PFSK-1 (cell line): Measurements from ENCODE around the gene SRPK3.

Source experiments
- FOXP2 ChIP-seq: optimal IDR thresholded peaks from 2 replicates; pipeline ENCODE3; 2011; ENCODE audit warnings: borderline replicate concordance, control low read depth, inconsistent platforms; ENCODE audit not compliant: insufficient read depth; ENCODE audit errors: extremely low read length, extremely low read depth
- POLR2AphosphoS5 ChIP-seq: IDR thresholded peaks from 2 replicates; pipeline ENCODE4 v1.6.1; 2012; ENCODE audit warnings: low read depth, mild to moderate bottlenecking, control low read depth, low read length, moderate library complexity
- SIN3A ChIP-seq: IDR thresholded peaks from 2 replicates; pipeline ENCODE4 v1.6.1; 2012; ENCODE audit warnings: mild to moderate bottlenecking, low read length, moderate library complexity, borderline replicate concordance; ENCODE audit not compliant: insufficient read depth
- TAF1 ChIP-seq: IDR thresholded peaks from 2 replicates; pipeline ENCODE4 v1.6.1; 2012; ENCODE audit warnings: low read length, control low read depth, borderline replicate concordance; ENCODE audit not compliant: insufficient read depth
- TF ChIP-seq, protein P1 (sequence below), 2 experiments: IDR thresholded peaks; 2 replicates each; pipeline versions ENCODE4 v1.6.1 to v1.8.0; 2011 to 2012; ENCODE audit warnings: low read depth in 2 of 2, low read length in 2 of 2, control low read depth in 1 of 2, inconsistent platforms in 1 of 2, mild to moderate bottlenecking in 1 of 2, moderate library complexity in 1 of 2; ENCODE audit not compliant: insufficient read depth in 1 of 2

SRPK3 gene

DNA sequence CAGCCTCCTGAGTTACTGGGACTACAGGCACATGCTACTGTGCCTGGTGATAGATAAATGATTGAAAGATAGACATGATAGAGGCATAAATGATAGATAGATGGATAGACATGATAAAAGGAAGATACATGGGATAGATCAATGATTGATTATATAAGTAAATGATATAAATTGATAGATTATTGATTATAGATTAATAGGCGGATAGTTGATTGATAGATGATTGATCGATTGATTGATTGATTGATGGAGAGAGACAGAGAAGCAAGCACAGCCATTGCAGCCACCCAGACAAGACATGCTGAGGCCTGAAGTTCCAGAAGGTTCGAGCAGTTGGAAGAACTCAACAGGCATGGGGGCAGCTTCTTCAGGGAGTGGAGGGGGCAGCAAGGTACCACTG lies 34.5 kb upstream of the SRPK3 start:
- TF ChIP-seq TAF1 (no peak), SIN3A (no peak), FOXP2 (no peak), POLR2AphosphoS5 (no peak)
- TF ChIP-seq, protein P1, sequence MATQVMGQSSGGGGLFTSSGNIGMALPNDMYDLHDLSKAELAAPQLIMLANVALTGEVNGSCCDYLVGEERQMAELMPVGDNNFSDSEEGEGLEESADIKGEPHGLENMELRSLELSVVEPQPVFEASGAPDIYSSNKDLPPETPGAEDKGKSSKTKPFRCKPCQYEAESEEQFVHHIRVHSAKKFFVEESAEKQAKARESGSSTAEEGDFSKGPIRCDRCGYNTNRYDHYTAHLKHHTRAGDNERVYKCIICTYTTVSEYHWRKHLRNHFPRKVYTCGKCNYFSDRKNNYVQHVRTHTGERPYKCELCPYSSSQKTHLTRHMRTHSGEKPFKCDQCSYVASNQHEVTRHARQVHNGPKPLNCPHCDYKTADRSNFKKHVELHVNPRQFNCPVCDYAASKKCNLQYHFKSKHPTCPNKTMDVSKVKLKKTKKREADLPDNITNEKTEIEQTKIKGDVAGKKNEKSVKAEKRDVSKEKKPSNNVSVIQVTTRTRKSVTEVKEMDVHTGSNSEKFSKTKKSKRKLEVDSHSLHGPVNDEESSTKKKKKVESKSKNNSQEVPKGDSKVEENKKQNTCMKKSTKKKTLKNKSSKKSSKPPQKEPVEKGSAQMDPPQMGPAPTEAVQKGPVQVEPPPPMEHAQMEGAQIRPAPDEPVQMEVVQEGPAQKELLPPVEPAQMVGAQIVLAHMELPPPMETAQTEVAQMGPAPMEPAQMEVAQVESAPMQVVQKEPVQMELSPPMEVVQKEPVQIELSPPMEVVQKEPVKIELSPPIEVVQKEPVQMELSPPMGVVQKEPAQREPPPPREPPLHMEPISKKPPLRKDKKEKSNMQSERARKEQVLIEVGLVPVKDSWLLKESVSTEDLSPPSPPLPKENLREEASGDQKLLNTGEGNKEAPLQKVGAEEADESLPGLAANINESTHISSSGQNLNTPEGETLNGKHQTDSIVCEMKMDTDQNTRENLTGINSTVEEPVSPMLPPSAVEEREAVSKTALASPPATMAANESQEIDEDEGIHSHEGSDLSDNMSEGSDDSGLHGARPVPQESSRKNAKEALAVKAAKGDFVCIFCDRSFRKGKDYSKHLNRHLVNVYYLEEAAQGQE (IDR thresholded peaks at IDR 0.05; ENCODE audit: insufficient read depth in 1 of 2, low read depth in 2 of 2, low read length in 2 of 2) = no peak

DNA sequence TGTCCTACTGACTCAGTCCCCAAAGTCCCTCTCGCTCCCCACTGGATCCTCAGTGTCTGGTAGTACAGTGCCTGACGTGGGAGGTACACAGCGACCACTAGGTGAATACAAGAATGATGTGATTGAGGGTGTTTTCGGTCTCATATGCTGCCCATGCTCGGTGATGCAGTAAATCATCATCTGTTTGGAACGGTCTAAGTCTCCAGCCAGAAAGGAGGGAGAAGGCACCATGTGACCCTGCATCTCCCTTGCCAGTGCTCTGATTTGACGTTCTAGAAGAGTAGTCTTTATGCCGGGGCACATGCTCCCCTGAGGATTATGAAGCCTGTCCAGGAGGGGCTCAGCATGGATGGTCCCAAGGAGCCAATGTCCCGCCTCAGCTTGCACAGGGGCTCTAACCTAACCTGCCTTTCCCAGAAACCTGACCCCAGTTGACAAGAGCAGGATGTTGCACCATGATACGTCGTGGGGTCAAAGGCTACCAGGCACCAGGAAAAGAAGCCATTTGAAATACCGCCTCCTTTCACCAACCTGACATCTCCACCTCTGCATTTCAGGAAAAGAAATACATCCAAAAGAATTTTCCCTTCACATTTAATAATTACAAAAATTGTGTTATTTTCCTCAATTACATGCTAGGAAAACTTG lies 30.6 kb upstream of the SRPK3 start:
- TF ChIP-seq, protein P1 (IDR thresholded peaks at IDR 0.05; ENCODE audit: insufficient read depth in 1 of 2, low read depth in 2 of 2, low read length in 2 of 2) = no peak
- TF ChIP-seq TAF1 (no peak), FOXP2 (no peak), SIN3A (no peak), POLR2AphosphoS5 (no peak)

DNA sequence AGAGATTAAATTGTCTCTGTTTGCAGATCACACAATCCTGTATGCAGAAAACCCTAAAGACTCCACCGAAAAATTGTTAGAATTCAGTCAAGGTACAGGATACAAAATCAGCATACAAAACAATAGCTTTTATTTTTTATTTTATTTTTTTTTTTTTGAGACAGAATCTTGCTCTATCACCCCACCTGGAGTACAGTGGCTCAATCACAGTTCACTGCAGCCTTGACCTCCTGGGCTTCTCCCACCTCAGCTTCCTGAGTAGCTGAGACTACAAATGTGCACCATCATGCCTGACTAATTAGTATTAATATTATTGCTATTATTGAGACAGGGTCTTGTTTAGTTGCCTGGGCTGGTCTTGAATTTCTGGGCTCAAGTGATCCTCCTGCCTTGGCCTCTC lies 25.7 kb upstream of the SRPK3 start:
- TF ChIP-seq, protein P1 (IDR thresholded peaks at IDR 0.05; ENCODE audit: insufficient read depth in 1 of 2, low read depth in 2 of 2, low read length in 2 of 2) = no peak
- TF ChIP-seq SIN3A (no peak), FOXP2 (no peak), TAF1 (no peak), POLR2AphosphoS5 (no peak)

DNA sequence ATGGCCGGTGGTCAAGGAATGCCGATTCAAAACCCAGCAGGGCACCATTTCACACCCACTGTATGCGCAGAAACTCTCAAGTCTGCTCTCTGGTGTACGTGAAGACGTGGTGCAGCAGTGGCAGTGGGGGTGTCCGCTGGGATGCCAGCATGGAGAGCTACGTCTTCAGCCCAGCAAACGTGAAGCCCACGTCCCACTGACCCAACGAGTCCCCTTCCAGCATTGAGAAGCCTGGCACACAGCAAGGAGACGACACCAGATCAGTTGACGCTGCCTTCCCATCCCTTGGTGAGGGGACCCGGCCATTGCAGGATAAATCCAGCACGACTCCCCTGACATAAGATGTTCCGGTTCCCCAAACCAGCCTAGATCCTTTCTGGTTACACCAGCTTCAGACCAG lies 19.0 kb upstream of the SRPK3 start:
- no peak for TF ChIP-seq TAF1
- no peak for TF ChIP-seq FOXP2
- no peak for TF ChIP-seq SIN3A
- TF ChIP-seq, protein P1 (IDR thresholded peaks at IDR 0.05; ENCODE audit: insufficient read depth in 1 of 2, low read depth in 2 of 2, low read length in 2 of 2) = no peak
- TF ChIP-seq POLR2AphosphoS5 = no peak
